KOPT-K1 (cell line): ENCODE data around the gene UBAP1.
A peak's percentile ranks its signal among the peaks of the same experiment; 100 is the strongest.
"Not testable (repeated sequence)": the region's sequence is repeated elsewhere in the genome, so short reads cannot be mapped to it uniquely, and the experiment has no call there.

ENCODE experiments used
- H3K27ac ChIP-seq: fragments of 200-600 bp; sonication (generic); 2 replicates; pipeline ENCODE4 v1.5.1; 2016; ENCODE audit warnings: antibody characterized with exemption, mild to moderate bottlenecking, low read depth, low read length; ENCODE audit not compliant: poor library complexity, severe bottlenecking
- H3K36me3 ChIP-seq: fragments of 200-600 bp; sonication (generic); 2 replicates; pipeline ENCODE4 v1.5.1; 2017; ENCODE audit warnings: antibody characterized with exemption, mild to moderate bottlenecking, low read length, moderate library complexity; ENCODE audit not compliant: insufficient read depth
- H3K9me3 ChIP-seq: fragments of 200-600 bp; sonication (generic); 2 replicates; pipeline ENCODE4 v1.5.1; 2017; ENCODE audit warnings: antibody characterized with exemption, low read length, mild to moderate bottlenecking; ENCODE audit not compliant: insufficient read depth, poor library complexity, severe bottlenecking

Gene UBAP1

DNA sequence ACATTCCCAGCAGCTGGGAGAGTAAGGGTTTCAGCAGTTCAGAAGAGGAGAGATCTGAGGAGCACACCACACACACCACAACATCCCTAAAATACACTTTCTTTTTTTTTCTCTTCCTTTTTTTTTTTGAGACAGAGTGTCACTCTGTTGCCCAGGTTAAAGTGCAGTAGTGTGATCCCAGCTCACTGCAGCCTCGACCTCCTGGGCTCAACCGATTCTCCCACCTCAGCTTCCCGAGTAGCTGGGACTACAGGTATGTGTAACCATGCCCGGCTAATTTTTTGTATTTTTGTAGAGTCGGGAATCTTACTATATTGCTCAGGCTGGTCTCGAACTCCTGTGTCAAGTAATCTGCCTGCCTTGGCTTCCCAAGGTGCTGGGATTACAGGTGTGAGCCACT lies 9.7 kb upstream of the UBAP1 start:
- H3K36me3 ChIP-seq = no peaks in the 10 kb centered on the region
- H3K27ac ChIP-seq = no peak overlapping the region

DNA sequence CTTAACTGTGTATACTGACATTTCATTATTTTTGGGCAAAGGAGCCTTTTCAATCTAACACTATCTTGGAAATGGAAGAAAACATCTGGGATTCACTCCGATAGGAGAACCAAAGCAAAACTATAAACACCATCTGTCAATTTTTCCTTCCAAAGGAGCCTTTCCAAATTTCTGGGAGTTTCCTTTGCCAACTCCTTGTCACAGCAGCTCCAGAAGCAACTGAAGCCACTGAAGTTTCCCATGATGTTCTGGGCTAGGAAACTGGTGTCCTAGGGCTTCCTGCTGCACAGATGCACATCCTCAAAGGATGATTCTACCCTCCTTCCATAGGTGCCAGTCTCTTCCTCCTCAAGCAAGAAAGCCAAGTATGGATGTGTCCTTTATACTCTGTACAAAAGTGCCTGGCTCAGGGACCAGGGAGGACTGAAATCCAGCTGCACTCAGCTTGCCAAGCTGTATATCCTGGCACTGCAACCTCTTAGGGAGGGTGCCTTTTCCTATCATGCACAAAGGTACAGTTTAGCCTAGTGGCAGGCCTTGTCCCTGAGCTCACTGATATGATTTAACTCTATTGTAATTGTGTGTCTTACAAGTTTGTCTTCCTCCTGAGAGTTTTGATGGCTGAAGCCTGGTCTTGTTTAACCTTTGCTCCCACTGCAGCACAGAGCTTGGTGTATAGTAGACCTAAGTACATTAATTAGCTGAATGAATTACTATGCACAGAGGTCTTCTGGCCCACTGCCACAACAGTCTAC lies 8.4 kb upstream of the UBAP1 start:
- Histone ChIP-seq H3K9me3 (no peaks in the 10 kb centered on the region), H3K27ac (no peak overlapping the region), H3K36me3 (no peaks in the 10 kb centered on the region)

More for the DNA sequence above, 9.7 kb upstream of the UBAP1 start:
- H3K9me3 ChIP-seq = no peaks in the 10 kb centered on the region

DNA sequence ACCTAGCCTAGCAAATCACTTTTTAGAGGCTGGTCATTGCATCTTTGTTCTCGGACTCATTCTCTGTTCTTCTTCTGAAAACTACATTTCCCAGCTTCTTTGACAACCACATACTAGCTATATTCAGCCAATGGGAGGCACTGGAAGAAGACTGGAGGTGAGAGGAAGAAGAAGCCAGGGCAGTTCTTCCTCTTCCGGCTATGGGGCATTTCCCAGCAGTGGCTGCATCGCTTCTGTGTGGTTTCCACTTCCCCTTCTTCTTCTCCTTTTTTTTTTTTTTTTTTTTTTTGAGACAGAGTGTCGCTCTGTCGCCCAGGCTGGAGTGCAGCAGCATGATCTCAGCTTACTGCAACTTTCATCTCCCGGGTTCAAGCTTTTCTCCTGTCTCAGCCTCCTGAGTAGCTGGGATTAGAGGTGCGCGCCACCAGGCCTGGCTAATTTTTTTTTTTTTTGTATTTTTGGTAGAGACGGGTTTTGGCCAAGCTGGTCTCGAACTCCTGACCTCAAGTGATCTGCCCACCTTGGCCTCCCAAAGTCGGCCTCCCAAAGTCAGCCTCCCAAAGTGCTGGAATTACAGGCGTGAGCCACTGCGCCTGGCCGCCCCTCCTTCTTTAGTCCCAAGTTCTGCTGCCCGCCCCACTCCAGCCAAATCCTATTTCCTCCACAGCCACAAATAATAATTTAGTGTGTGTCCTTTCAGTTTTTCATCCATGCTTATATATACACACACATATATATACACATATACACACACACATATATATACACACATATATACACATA lies 6.9 kb upstream of the UBAP1 start:
- H3K9me3 ChIP-seq = no peaks in the 10 kb centered on the region
- no peak overlapping the region for H3K27ac ChIP-seq
- H3K36me3 ChIP-seq = no peaks in the 10 kb centered on the region

DNA sequence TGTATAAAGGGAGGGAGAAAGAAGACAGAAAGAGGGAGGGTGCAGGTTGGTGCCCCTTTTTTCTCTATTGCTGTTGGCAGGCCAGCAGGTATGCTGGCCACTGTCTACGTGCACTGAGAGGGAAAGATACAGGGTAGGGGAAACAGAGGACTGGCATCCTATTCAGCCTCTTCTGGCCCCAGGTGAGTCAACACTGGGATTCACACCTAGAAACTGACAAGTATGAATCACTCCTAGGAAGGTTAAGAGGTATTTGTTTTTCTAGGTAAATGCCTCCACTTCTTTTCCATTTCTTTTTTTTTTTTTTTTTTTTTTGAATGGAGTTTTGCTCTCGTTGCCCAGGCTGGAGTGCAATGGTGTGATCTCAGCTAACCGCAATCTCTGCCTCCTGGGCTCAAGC lies 2.8 kb upstream of the UBAP1 start:
- no peak overlapping the region for H3K27ac ChIP-seq
- no peaks in the 10 kb centered on the region for H3K9me3 ChIP-seq

GRCh38 chr9:34177593-34178435 lies 1.0 kb upstream of the UBAP1 start:
- H3K27ac ChIP-seq = peak overlapping the region; percentile 71
- no peaks in the 10 kb centered on the region for H3K36me3 ChIP-seq

More for the DNA sequence above, 2.8 kb upstream of the UBAP1 start:
- H3K36me3 ChIP-seq = no peaks in the 10 kb centered on the region

DNA sequence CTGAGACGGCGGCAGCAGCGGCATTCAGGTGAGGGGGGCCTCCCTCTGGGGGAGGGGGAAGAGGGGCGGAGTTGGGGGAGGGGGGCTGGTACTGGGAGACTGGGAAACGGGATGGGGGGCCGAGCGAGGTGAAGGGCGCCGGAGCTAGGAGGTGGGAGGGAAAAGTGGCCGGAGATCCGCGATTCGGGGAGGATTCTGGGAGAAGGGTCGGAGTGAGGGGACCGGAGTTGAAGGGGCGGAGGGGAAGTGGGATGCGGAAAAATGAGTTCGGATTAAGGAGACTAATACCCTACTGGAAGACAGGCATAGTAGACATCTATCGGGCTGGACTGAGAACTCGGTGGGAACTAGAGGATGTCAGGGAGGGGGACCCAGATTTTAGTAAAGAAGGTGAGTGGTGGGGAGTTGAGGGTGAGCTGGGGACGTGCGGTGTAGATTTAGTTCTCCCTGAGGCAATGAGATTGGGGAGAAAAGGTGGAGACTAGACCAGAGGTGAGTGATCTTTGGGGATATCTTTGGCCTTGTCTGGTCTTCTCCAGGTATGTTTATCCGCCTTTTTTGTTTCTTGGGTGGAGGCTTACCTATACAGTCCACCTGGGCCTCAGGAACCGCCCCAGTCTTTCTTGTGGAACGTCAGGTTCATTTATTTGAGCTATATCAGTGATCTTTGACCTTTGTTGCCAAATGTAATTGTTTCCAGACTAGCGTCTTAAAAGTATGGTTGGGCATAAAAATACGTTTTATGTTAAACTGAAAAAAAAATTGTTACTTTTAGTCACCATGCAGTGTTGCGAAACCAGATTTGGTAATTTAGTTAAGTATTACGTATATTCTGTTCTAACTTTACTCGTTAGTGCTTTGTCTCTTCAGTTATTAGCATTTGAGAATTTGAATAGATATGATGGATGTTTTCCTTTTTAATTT lies 632 bp downstream of the UBAP1 start:
- no peaks in the 10 kb centered on the region for H3K9me3 ChIP-seq
- peak overlapping the region; percentile 71 for H3K27ac ChIP-seq
- peaks cover 8% of the 10 kb centered on the region for H3K36me3 ChIP-seq

More at GRCh38 chr9:34177593-34178435, 1.0 kb upstream of the UBAP1 start:
- H3K9me3 ChIP-seq = no peaks in the 10 kb centered on the region

DNA sequence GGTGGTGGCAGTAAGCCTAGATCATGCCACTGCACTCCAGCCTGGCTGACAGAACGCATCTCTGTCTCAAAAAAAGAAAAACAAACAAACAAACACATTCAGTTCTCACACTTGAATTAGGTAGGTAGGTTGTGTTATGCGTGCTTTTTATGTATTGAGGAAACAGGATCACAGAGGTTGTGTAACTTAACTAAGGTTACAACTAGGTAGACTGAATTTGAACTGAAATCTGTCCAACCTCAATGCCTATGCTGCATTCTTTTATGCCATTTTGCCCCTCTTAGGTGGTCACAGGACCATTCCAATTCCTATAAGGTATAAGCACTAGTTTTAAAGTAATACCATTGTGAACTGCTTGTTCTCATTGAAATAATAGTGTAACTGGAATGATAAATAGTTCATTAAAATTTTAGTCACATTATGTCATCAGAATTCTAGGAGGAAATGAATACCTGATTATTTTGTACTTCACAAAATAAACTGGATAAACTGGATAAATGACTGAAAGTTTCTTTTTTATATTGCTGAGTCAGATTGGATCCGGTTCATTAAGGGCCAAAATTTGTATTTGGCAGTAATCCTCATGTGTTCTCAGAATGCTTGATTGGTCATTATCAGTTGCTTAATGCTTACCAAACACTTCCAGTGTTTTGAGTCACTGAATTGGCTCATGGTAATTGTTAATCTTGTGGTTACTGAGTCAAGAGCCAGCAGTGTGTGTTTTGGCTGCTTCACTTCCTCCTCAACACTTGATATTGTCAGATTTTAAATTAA lies 7.1 kb downstream of the UBAP1 start:
- no peaks in the 10 kb centered on the region for H3K9me3 ChIP-seq
- no peak overlapping the region for H3K27ac ChIP-seq
- peaks cover 20% of the 10 kb centered on the region for H3K36me3 ChIP-seq

DNA sequence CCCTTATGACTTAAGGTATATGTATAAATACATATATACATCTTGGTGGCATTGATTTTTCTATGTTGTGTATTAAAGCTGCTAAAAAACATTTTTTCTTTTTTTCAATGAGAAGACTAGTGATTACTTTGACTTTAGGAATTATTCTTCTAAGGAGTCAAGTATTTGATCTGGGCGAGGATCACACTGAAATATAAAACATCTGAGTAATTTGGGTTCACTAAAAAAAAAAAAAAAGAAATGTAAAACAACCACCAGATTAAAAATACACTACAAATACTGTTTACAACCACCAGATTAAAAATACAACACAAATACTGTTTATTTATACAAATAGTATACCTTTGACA lies 9.0 kb downstream of the UBAP1 start:
- H3K27ac ChIP-seq = no peak overlapping the region
- H3K9me3 ChIP-seq = no peaks in the 10 kb centered on the region
- peaks cover 20% of the 10 kb centered on the region for H3K36me3 ChIP-seq

- H3K9me3 ChIP-seq = no peaks in the 10 kb centered on the region
- H3K36me3 ChIP-seq = no peaks in the 10 kb centered on the region
- no peak overlapping the region for H3K27ac ChIP-seq
These were observed 12.4 kb downstream of the UBAP1 start for GRCh38 chr9:34190996-34191892.

- H3K9me3 ChIP-seq = no peaks in the 10 kb centered on the region
- H3K36me3 ChIP-seq = peaks cover 5% of the 10 kb centered on the region
- no peak overlapping the region for H3K27ac ChIP-seq
These were observed 16.3 kb downstream of the UBAP1 start for GRCh38 chr9:34195143-34195542.

DNA sequence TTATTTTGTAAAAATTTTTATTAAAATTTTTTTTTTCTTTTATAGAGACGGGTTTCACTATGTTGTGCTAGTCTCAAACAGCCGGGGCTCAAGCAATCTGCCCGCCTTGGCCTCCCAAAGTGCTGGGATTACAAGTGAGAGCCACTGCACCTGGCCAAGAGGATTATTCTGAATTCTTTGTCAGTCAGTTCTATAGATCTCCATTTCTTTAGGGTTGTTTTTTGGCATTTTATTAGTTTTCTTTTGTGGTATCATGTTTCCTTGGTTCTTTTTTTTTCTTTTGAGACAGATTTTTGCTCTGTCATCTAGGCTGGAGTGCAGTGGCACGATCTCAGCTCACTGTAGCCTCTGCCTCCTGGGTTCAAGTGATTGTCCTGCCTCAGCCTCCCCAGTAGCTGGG lies 18.4 kb downstream of the UBAP1 start:
- peaks cover 14% of the 10 kb centered on the region for H3K36me3 ChIP-seq
- not testable (repeated sequence) for H3K9me3 ChIP-seq, H3K27ac ChIP-seq

DNA sequence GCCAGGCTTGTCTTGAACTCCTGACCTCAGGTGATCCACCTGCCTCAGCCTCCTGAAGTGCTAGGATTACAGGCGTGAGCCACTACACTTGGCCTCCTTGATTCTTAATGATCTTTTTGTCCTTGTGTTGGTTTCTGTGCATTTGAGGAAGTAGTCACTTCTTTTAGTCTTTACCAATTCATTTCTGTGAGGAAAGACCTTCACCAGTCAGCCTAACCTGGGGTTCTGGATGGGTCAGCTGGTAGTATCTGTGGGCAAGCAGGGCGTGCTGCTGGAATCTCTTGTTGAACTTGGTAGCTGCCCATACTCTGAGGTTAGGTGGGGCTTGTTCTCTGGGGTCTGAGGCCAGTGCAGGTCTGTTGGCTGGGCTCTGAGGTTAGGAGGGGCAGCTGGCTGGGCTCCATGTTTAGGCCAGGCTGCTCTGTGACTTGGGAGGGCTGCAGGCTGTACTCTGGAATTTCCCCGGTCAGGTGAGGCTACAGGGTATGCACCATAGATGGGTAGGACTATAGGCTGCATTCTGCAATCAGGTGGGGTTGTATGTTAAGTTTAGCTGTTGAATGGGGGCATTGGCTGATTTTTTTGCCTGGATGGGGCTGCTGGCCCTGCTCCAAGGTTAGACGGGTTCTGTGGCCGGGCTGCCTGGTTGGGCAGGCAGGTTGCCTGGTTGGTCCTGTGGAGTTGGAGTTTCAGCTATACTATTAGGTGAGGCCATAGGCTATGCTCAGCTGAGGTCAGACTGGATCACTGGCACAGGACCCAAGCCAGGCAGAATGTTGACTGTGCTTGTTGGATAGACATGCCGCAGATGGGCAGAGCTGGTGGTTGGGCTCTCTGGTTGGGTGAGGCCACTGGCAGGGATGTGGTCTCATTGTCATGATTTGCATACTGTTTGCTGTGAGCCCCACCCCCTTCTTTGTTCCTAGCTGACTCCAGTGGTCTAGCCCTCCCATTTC lies 19.2 kb downstream of the UBAP1 start:
- H3K36me3 ChIP-seq = peaks cover 14% of the 10 kb centered on the region
- H3K27ac ChIP-seq = no peak overlapping the region
- no peaks in the 10 kb centered on the region for H3K9me3 ChIP-seq
